Posterior cingulate gyrus (tissue), 11 donors: ENCODE measurements around the gene ZFP1.
"Not testable (repeated sequence)": the region's sequence is repeated elsewhere in the genome, so short reads cannot be mapped to it uniquely, and the experiment has no call there.

ENCODE experiments used
- DNase-seq, 10 donors: peaks; one replicate each; pipeline versions ENCODE4 v3.0.0 to v3.0.0-alpha.2; 2020 to 2021; ENCODE audit warnings: mixed read lengths in 3 of 10
- intact Hi-C: fragments of 100-400 bp; cut with DNase I; formaldehyde crosslinking; loops from one replicate; pipeline ENCODE4 v1.15.1; 2023

The ZFP1 gene

DNA sequence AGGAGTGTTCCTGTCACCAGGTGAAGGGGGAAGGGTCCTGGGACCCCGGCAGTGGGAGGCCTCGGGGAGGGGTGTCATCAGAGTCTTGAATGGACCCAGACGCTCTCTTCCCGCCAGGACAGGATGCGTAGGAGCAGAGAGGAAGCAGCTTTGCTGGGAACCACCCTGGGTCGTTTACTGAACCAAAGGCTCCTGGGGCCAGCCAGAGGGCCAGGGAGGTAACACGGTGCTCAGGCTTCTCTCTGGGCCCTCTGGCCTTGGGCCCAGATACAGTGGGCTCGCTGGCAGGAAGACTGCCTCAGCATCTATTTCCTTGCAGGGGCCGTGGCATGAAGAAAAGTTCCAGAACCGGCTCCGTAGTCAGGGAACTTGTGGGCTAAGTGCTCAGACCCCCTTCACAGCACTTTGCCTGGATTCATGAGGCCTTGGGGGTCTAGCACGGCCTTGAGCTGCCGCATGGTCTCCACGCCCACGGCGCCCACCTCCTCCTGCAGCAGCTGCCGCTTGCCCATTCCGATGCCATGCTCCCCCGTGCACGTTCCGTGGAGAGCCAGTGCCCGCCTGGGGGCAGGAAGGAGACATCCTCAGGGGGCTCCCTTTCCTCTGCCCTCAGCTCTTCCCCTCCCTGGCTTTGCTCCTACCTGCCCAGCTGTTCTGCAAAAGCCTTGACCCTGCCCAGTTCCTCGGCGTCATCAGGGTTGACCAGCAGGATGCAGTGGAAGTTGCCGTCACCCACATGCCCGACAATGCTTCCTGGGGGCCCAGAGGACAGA lies 36.2 kb upstream of the ZFP1 start:
- intact Hi-C loops = loop anchor here (1.0 kb wide), 1 partner anchor 114 kb away; no protein-coding TSS in a partner anchor
- DNase-seq = peak in 1 of 10 donors; percentile 75

- DNase-seq = peak in 1 of 10 donors; percentile 83
Measured at GRCh38 chr16:75112734-75113491, 35.4 kb upstream of the ZFP1 start.

GRCh38 chr16:75113541-75114121 lies 34.7 kb upstream of the ZFP1 start:
- intact Hi-C loops = no loop called here

More at GRCh38 chr16:75112734-75113491, 35.4 kb upstream of the ZFP1 start:
- intact Hi-C loops = no loop called here

GRCh38 chr16:75114179-75114945 lies 34.0 kb upstream of the ZFP1 start:
- DNase-seq = peak in 1 of 10 donors; percentile 83
- intact Hi-C loops = no loop called here

More at GRCh38 chr16:75113541-75114121, 34.7 kb upstream of the ZFP1 start:
- peak in 1 of 10 donors; percentile 79 for DNase-seq

DNA sequence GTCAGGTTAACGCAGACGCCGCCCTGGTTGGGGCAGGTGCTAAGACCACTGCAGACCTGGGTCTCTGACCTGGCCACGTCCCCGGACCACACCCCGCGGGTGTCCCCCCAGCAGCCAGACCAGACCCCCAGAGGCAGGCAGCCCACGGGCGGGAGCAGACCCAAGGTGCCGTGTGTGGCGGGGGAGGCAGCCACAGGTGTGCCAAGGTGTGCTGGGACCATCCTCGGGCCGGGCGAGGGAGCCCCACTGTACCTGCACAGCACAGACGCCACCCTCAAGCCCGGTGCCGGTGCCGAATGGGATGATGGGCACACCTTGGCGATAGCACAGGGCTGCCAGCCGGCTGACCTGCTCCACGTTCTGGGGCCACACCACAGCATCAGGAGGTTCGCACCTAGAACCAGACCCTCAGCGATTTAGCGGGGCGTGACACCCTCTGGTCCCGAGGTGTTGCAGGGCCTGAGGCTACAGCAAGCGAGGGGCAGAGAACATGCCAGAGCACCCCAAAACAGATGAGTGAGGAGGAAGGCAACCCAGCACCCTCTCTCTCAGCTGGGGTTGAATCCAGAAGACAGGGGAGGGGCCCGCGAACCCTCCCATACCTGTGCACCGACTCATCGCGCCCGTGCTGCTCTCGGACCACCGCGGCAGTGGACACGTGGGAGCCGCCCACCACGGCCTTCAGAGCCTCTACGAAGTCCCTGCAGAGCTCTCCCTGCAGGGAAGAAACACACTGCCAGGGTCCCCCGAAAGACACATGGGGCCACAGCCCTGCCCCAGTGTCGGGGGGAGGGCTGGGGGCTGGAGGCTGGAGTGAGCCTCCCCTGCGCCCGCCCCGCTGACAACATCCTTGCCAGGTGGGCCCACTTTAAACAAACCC lies 33.1 kb upstream of the ZFP1 start:
- intact Hi-C loops = no loop called here
- DNase-seq = peak in 1 of 10 donors; percentile 84

DNA sequence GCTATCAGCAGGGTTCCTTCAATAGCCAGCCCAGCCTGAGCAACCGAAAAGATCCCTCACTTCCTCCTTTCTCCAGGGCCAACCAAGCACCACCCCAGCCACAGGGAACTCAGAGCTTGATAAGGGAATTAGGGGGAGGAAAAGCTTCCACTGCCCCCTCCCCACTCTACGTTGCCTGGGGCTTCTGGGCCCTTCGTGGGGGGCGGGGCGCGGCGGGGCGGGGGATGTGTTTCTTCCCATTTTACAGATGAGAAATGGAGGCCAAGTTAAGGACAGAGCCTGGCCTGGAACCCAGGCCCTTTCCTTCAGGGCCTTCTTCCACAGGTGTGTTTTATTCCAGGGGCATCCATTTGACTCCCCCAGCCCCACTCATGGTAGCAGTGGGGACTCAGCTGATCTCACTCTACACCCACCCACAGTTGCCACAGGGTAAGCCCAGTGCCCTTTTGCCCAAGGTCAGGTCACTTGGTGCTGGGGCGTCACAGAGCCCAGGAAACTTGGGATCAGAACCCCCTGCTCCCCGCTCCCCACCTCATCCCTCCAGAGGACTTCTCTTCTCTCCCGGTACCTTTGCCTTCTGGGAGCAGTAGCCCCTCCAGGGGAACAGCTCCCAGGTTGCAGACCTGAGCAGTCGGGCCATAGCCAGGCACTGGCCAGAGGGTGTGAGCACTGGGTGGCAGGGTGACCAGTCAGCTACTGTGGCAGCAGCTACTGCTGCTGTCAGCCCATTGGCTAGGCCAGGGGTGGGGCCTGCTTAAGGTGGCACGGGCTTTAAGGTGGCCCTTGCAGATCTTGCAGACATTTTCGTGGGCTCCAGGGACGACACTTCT lies 32.0 kb upstream of the ZFP1 start, which contains the start of gene LDHD:
LDHD (minus strand) TSS at position 700 of the 830 bp plus-strand sequence; CDS start at position 640, 60 bp downstream.
- peak; percentile 87 to 99 (median 93) for DNase-seq
- intact Hi-C loops = no loop called here

- intact Hi-C loops = no loop called here
- no peak for DNase-seq
Measured at GRCh38 chr16:75116911-75117245, 31.4 kb upstream of the ZFP1 start.

DNA sequence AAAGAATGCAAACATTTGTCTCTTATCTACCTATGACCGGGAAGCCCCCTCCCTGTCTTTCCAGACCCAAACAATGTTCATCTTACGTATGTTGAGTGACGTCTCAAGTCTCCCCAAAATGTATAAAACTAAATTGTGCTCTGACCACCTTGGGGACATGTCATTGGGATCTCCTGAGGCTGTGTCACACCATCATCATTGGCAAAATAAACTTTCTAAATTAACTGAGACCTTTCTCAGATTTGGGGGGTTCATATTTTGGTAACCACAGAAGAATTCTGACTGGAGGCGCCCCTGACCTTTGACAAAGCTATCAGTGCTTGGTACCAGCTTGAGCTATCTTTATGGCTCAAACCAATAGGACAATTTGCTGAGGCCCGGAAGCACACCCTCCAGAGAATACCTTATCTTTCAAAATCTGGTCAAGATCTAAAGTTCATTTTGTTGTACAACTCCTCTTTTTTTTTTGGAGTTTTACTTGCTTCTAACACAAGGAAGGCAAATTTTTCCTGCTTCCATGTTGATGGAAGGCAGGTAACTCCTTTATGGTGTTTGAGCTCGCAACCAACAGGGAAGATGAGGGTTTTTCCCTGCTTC lies 29.3 kb upstream of the ZFP1 start:
- no peak for DNase-seq

GRCh38 chr16:75120253-75120652 lies 28.1 kb upstream of the ZFP1 start:
- no peak for DNase-seq
- intact Hi-C loops = no loop called here

More for the DNA sequence above, 29.3 kb upstream of the ZFP1 start:
- intact Hi-C loops = no loop called here

GRCh38 chr16:75121949-75122568 lies 26.3 kb upstream of the ZFP1 start:
- DNase-seq = no peak
- intact Hi-C loops = no loop called here

GRCh38 chr16:75122609-75123008 lies 25.7 kb upstream of the ZFP1 start:
- intact Hi-C loops = no loop called here
- no peak for DNase-seq

GRCh38 chr16:75127713-75128415 lies 20.5 kb upstream of the ZFP1 start:
- intact Hi-C loops = no loop called here
- no peak for DNase-seq

DNA sequence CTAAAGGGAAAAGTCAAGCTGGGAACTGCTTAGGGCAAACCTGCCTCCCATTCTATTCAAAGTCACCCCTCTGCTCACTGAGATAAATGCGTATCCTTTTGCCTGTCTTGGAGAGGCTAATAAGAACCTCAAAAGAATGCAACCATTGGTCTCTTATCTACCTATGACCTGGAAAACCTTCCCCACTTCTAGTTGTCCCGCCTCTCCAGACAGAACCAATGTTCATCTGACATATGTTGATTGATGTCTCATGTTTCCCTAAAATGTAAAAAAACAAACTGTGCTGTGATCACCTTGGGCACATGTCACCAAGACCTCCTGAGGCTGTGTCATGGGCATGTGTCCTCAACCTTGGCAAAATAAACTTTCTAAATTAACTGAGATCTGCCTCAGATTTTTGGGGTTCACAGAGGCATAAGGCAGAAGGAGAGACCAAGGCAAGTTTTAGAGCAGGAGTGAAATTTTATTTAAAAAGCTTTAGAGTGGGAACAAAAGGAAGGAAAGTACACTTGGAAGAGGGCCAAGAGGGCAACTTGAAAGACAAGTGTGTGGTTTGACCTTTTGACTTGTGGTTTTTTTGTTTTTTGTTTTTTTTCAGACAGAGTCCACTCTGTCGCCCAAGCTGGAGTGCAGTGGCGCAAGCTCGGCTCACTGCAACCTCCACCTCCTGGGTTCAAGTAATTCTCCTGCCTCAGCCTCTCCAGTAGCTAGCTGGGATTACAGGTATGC lies 18.7 kb upstream of the ZFP1 start:
- DNase-seq, intact Hi-C loops: not testable (repeated sequence)

DNA sequence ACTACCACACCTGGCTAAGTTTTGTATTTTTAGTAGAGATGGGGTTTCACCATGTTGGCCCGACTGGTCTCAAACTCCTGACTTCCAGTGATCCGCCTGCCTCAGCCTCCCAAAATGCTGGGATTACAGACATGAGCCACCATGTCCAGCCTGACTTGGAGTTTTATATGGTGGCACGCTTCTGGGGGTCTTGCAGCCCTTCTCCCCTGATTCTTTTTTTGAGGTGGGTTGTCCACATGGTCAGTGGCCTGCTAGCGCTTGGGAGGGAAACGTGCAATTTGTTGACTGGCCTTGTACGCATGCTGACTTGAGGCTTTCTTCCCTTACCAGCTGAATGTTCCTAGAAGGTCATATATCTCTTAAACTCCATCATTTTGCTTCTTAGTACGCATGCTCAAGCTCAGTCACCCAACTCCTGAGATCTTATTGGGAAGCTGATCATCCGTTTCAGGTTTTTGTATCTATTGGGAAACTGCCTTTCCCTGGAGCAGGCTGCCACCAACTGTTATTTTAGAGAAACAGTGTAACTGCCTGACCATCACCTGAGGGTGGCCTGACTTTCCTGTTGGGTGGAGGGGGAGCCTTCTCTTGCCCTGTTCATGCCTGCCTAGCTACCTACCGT lies 18.1 kb upstream of the ZFP1 start:
- no peak for DNase-seq
- intact Hi-C loops = no loop called here

- DNase-seq = no peak
- intact Hi-C loops = no loop called here
Measured at GRCh38 chr16:75131081-75131480, 17.2 kb upstream of the ZFP1 start.

DNA sequence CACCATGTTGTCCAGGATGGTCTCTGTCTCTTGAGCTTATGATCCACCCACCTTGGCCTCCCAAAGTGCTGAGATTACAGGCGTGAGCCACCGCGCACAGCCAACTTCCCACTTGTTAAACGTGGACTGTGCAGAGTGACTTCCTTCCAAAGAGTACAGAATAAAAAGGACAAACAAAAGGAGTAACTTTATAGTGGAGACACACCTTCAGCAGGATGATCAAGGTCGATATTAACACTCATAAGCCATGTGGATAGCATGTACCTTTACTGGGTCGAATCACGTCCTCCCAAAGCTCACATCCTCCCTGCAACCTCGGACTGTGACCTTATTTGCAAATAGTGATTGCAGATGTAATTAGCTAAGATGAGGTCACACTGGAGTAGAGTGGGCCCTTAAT lies 10.1 kb upstream of the ZFP1 start:
- no peak for DNase-seq
- intact Hi-C loops = no loop called here
